Breast epithelium (tissue), 4 donors: ENCODE data around the gene ZNF735. TPM values are rescaled to one million over a fixed set of nuclear protein-coding genes. Genes with fewer than 3 reads are reported as not detected.
"Not testable (repeated sequence)": the region's sequence is repeated elsewhere in the genome, so short reads cannot be mapped to it uniquely, and the experiment has no call there.

Source experiments
- DNase-seq, 2 donors: peaks; one replicate each; pipeline ENCODE4 v3.0.0-alpha.2; 2019; ENCODE audit warnings: low spot score in 2 of 2
- H3K27ac ChIP-seq, 2 donors: fragments of 200-600 bp; sonication (generic) in 1 of 2; one replicate each; pipeline ENCODE4 v1.5.1; 2016 to 2019; ENCODE audit warnings: mild to moderate bottlenecking in 1 of 2
- H3K27me3 ChIP-seq, 2 donors: fragments of 200-600 bp; sonication (generic) in 1 of 2; one replicate each; pipeline versions ENCODE4 v1.5.1 to v1.6.0; 2017 to 2019; ENCODE audit warnings: control low read depth in 1 of 2, mild to moderate bottlenecking in 1 of 2
- H3K36me3 ChIP-seq: fragments of 200-600 bp; one replicate; pipeline ENCODE4 v1.5.1; 2019
- H3K4me1 ChIP-seq, 2 donors: fragments of 200-600 bp; sonication (generic); one replicate each; pipeline ENCODE4 v1.5.1; 2016 to 2019; ENCODE audit warnings: control low read depth in 1 of 2
- H3K4me3 ChIP-seq, 3 donors: fragments of 200-600 bp; sonication (generic); 1 replicate in 2 of 3; 2 replicates in 1 of 3; pipeline ENCODE4 v1.5.1; 2016 to 2019; ENCODE audit warnings: mild to moderate bottlenecking in 3 of 3, moderate library complexity in 2 of 3
- H3K9me3 ChIP-seq, 2 donors: fragments of 200-600 bp; sonication (generic) in 1 of 2; one replicate each; pipeline ENCODE4 v1.5.1; 2016 to 2019; ENCODE audit warnings: control low read depth in 1 of 2
- CTCF ChIP-seq, 3 donors: fragments of 450-650 bp; IDR thresholded peaks; one replicate each; pipeline ENCODE4 v1.5.1; 2016 to 2017; ENCODE audit warnings: antibody characterized with exemption in 3 of 3, mild to moderate bottlenecking in 3 of 3, moderate library complexity in 3 of 3
- POLR2A ChIP-seq: fragments of 450-650 bp; IDR thresholded peaks from one replicate; pipeline ENCODE4 v1.6.1; 2016; ENCODE audit warnings: antibody characterized with exemption, mild to moderate bottlenecking, moderate library complexity
- POLR2AphosphoS5 ChIP-seq, 3 donors: sonication (generic); formaldehyde crosslinking; IDR thresholded peaks; one replicate each; pipeline ENCODE4 v1.6.1; 2017; ENCODE audit warnings: antibody characterized with exemption in 3 of 3
- intact Hi-C: fragments of 100-400 bp; cut with DNase I; formaldehyde crosslinking; loops from one replicate; pipeline ENCODE4 v1.15.1; 2023; ENCODE audit warnings: low total_unique reads
- total RNA-seq, 3 donors: library from RNA; depleted of rRNA; stranded (reverse); fragments of >200 nt; gene quantifications; one replicate each; pipeline ENCODE4 v1.1.0, GENCODE V29; 2016

Gene ZNF735
- total RNA-seq: not detected

GRCh38 chr7:64206903-64207302 is at the start of gene ZNF735:
TSS of gene ZNF735 (plus strand) at chr7:64207203. CDS start at chr7:64207203, 0 bp downstream.
- TF ChIP-seq POLR2AphosphoS5 (IDR thresholded peaks at IDR 0.05) (no peak), POLR2A (no peak), CTCF (IDR thresholded peaks at IDR 0.05) (no peak)
- intact Hi-C loops: no loop called here
- no peak within 1 kb of the TSS for H3K4me3 ChIP-seq
- no peak within 1 kb of the TSS for H3K27ac ChIP-seq
- H3K4me1 ChIP-seq: no peaks in the 10 kb centered on the region
- DNase-seq: no peak
- H3K36me3 ChIP-seq: no peaks in the 10 kb centered on the region
- H3K27me3 ChIP-seq: no peaks in the 10 kb centered on the region
- peaks cover 17 to 59% of the 10 kb centered on the region in 2 donors for H3K9me3 ChIP-seq

- intact Hi-C loops, H3K4me3 ChIP-seq, H3K27me3 ChIP-seq: not testable (repeated sequence)
Observed at GRCh38 chr7:64170974-64171373, 36.0 kb upstream of the ZNF735 start.

GRCh38 chr7:64174328-64174727 is 32.7 kb upstream of the ZNF735 start:
- H3K4me1 ChIP-seq: no peaks in the 10 kb centered on the region
- H3K36me3 ChIP-seq: no peaks in the 10 kb centered on the region
- no peaks in the 10 kb centered on the region for H3K27me3 ChIP-seq
- no peak overlapping the region for H3K4me3 ChIP-seq
- H3K27ac ChIP-seq: no peak overlapping the region
- intact Hi-C loops: no loop called here
- no peak for TF ChIP-seq CTCF (IDR thresholded peaks at IDR 0.05)
- no peak for TF ChIP-seq POLR2A
- TF ChIP-seq POLR2AphosphoS5 (IDR thresholded peaks at IDR 0.05): no peak
- peaks cover 5 to 25% of the 10 kb centered on the region in 2 donors for H3K9me3 ChIP-seq
- DNase-seq: no peak

More at GRCh38 chr7:64170974-64171373, 36.0 kb upstream of the ZNF735 start:
- not testable (repeated sequence) for H3K27ac ChIP-seq, H3K36me3 ChIP-seq, DNase-seq, H3K4me1 ChIP-seq
- peaks cover 10 to 27% of the 10 kb centered on the region in 2 donors for H3K9me3 ChIP-seq

GRCh38 chr7:64174941-64175340 is 32.1 kb upstream of the ZNF735 start:
- TF ChIP-seq POLR2AphosphoS5 (IDR thresholded peaks at IDR 0.05) (no peak), CTCF (IDR thresholded peaks at IDR 0.05) (no peak), POLR2A (no peak)
- H3K27ac ChIP-seq: no peak overlapping the region
- peaks cover 5 to 25% of the 10 kb centered on the region in 2 donors for H3K9me3 ChIP-seq
- no peak overlapping the region for H3K4me3 ChIP-seq
- intact Hi-C loops: no loop called here
- DNase-seq: no peak
- H3K4me1 ChIP-seq: no peaks in the 10 kb centered on the region
- H3K27me3 ChIP-seq: no peaks in the 10 kb centered on the region
- no peaks in the 10 kb centered on the region for H3K36me3 ChIP-seq

- DNase-seq: no peak
- H3K36me3 ChIP-seq: no peaks in the 10 kb centered on the region
- intact Hi-C loops: no loop called here
- TF ChIP-seq POLR2AphosphoS5 (IDR thresholded peaks at IDR 0.05) (no peak), POLR2A (no peak), CTCF (IDR thresholded peaks at IDR 0.05) (no peak)
- H3K4me3 ChIP-seq: no peak overlapping the region
- H3K9me3 ChIP-seq: peaks cover 30 to 34% of the 10 kb centered on the region in 2 donors
- no peaks in the 10 kb centered on the region for H3K4me1 ChIP-seq
- H3K27me3 ChIP-seq: peaks cover 0 to 36% of the 10 kb centered on the region in 2 donors
- no peak overlapping the region for H3K27ac ChIP-seq
Observed at GRCh38 chr7:64180989-64181388, 26.0 kb upstream of the ZNF735 start.

- intact Hi-C loops: no loop called here
- Histone ChIP-seq H3K9me3 (peaks cover 30 to 34% of the 10 kb centered on the region in 2 donors), H3K27ac (no peak overlapping the region), H3K36me3 (no peaks in the 10 kb centered on the region), H3K4me1 (no peaks in the 10 kb centered on the region), H3K4me3 (no peak overlapping the region), H3K27me3 (peaks cover 0 to 36% of the 10 kb centered on the region in 2 donors)
- TF ChIP-seq POLR2A: no peak
- no peak for TF ChIP-seq CTCF (IDR thresholded peaks at IDR 0.05)
- TF ChIP-seq POLR2AphosphoS5 (IDR thresholded peaks at IDR 0.05): no peak
- DNase-seq: no peak
Observed at GRCh38 chr7:64181586-64181985, 25.4 kb upstream of the ZNF735 start.
